ENCODE results near the gene CHD9. TPM values are rescaled to one million over a fixed set of nuclear protein-coding genes. Genes with fewer than 3 reads are reported as not detected.
A peak's percentile ranks its signal among the peaks of the same experiment; 100 is the strongest.

Gene CHD9
- total and polyA plus RNA-seq, 9 of the 15 experiments (the other 6 are each of a cell fraction or from before 2014, with no cell fraction given) = 29.0 to 69.3 (median 40.6) TPM

GRCh38 chr16:53130159-53131049, 75.6 kb downstream of the CHD9 start (continued):
- TF ChIP-seq HNRNPL (IDR thresholded peaks at IDR 0.05; ENCODE audit: low read depth, low read length) (peak; percentile 90; the same call in 1 of the 2 replicates), BRCA1 (IDR thresholded peaks at IDR 0.05) (no peak), BRCA1 (CRISPR knock-in tag; IDR thresholded peaks at IDR 0.05) (no peak), CXXC5 (CRISPR knock-in tag; IDR thresholded peaks at IDR 0.05) (peak; percentile 89), KLF6 (CRISPR knock-in tag; IDR thresholded peaks at IDR 0.05; ENCODE audit: borderline replicate concordance) (peak; percentile 27; the same call in 1 of the 2 replicates), KDM5B (IDR thresholded peaks at IDR 0.05; ENCODE audit: insufficient replicate concordance, low read depth, low read length) (peak; percentile 54), MTA3 (IDR thresholded peaks at IDR 0.05; ENCODE audit: borderline replicate concordance) (peak; percentile 10; the same call in 1 of the 2 replicates), ZNF253 (CRISPR knock-in tag; conservative IDR thresholded peaks at IDR 0.05) (no peak), GATAD2B (IDR thresholded peaks at IDR 0.05; ENCODE audit: borderline replicate concordance) (peak; percentile 88), BHLHE40 (IDR thresholded peaks at IDR 0.05; ENCODE audit: low read length) (peak; percentile 61), ZNF239 (CRISPR knock-in tag; IDR thresholded peaks at IDR 0.05) (no peak), SMAD4 (CRISPR knock-in tag; conservative IDR thresholded peaks at IDR 0.05) (peak; percentile 78), GTF2E2 (tag; IDR thresholded peaks at IDR 0.05) (0 out of 2 replicates have a peak, but pooled peaks have one; percentile 32), POLR2G (IDR thresholded peaks at IDR 0.05; ENCODE audit: low read depth, low read length) (peak; percentile 73), FIP1L1 (IDR thresholded peaks at IDR 0.05; ENCODE audit: low read depth, low read length, poor library complexity, severe bottlenecking) (peak; percentile 92), ZBTB7A (IDR thresholded peaks at IDR 0.05; ENCODE audit: borderline replicate concordance, control insufficient read depth, low read depth, low read length) (peak; percentile 91), ESRRB (CRISPR knock-in tag; IDR thresholded peaks at IDR 0.05; ENCODE audit: borderline replicate concordance) (no peak), NRF1 (conservative IDR thresholded peaks at IDR 0.05 in 1 of 2, IDR thresholded peaks at IDR 0.05 in 1 of 2) (peak; percentile 77 to 81), EGR1 (conservative IDR thresholded peaks at IDR 0.05) (peak; percentile 74), CREB3L1 (IDR thresholded peaks at IDR 0.05; ENCODE audit: borderline replicate concordance, low read depth) (peak; percentile 93), ZNF766 (CRISPR knock-in tag; conservative IDR thresholded peaks at IDR 0.05) (no peak), NR2C1 (IDR thresholded peaks at IDR 0.05) (peak; percentile 50; the same call in 1 of the 2 replicates), NR2C1 (tag; IDR thresholded peaks at IDR 0.05) (peak; percentile 42; the same call in 1 of the 2 replicates)
- TF ChIP-seq, protein P1, sequence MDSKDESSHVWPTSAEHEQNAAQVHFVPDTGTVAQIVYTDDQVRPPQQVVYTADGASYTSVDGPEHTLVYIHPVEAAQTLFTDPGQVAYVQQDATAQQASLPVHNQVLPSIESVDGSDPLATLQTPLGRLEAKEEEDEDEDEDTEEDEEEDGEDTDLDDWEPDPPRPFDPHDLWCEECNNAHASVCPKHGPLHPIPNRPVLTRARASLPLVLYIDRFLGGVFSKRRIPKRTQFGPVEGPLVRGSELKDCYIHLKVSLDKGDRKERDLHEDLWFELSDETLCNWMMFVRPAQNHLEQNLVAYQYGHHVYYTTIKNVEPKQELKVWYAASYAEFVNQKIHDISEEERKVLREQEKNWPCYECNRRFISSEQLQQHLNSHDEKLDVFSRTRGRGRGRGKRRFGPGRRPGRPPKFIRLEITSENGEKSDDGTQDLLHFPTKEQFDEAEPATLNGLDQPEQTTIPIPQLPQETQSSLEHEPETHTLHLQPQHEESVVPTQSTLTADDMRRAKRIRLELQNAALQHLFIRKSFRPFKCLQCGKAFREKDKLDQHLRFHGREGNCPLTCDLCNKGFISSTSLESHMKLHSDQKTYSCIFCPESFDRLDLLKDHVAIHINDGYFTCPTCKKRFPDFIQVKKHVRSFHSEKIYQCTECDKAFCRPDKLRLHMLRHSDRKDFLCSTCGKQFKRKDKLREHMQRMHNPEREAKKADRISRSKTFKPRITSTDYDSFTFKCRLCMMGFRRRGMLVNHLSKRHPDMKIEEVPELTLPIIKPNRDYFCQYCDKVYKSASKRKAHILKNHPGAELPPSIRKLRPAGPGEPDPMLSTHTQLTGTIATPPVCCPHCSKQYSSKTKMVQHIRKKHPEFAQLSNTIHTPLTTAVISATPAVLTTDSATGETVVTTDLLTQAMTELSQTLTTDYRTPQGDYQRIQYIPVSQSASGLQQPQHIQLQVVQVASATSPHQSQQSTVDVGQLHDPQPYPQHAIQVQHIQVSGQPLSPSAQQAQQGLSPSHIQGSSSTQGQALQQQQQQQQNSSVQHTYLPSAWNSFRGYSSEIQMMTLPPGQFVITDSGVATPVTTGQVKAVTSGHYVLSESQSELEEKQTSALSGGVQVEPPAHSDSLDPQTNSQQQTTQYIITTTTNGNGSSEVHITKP (IDR thresholded peaks at IDR 0.05; ENCODE audit: partially characterized antibody) = peak; percentile 91
